Measurements from ENCODE around the gene SPAG9. TPM values are rescaled to one million over a fixed set of nuclear protein-coding genes. Genes with fewer than 3 reads are reported as not detected.

SPAG9 gene
- total RNA-seq, 1 donor from 2014 or later: 108 TPM

DNA sequence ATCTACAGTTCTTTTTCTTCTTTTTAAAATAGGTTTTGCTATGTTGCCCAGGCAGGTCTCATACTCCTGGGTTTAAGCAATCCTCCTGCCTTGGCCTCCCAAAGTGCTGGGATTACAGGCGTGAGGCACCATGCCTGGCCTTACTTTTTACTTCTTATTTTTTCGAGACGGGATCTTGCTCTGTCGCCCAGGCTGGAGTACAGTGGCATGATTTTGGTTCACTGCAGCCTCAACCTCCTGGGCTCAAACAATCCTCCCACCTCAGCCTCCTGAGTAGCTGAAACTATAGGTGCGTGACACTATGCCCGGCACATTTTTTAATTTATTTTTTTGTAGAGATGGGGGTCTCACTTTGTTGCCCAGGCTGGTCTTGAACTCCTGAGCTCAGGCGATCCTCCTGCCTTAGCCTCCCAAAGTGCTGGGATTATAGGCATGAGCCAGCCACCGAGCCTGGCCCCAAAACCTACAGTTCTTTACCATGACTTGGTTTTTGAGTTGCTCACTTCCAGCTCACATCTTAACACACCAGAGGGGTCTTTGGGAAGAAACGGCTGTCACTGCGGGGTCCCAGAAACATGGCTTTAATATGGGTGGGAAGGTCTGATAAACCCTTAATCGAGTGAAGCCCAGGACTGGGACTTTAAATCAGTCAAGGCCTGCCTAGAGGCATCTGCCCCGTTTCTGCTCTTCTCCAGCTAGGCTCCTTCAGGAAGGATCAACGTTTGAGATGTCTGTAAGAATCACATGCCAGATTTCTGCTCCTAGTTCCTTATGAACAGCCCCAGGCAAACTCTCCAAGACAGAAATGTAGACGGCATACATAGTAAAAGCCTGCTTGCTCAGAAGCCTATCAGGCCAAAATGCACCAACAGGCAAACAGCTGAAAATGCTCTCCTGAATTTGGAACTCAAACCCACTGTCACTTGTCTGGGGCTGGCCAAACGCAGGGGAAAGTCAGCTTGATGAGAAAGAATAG, 162.8 kb downstream of the SPAG9 start:
- Histone ChIP-seq H3K27ac (no peak overlapping the region), H3K36me3 (peaks cover 28% of the 10 kb centered on the region), H3K4me1 (peaks cover 21% of the 10 kb centered on the region), H3K4me3 (no peak overlapping the region), H3K9me3 (no peaks in the 10 kb centered on the region), H3K27me3 (ENCODE audit: low read depth) (no peaks in the 10 kb centered on the region)
- ATAC-seq (no peak), DNase-seq (no peak)
- TF ChIP-seq CTCF (IDR thresholded peaks at IDR 0.05): no peak
- intact Hi-C loops (cut with DNase I): no loop called here

GRCh38 chr17:50956750-50957523, 163.7 kb downstream of the SPAG9 start:
- ATAC-seq (peak; percentile 79 to 81), DNase-seq (peak; percentile 72)
- Histone ChIP-seq H3K9me3 (no peaks in the 10 kb centered on the region), H3K4me1 (peaks cover 22% of the 10 kb centered on the region), H3K36me3 (peaks cover 27% of the 10 kb centered on the region), H3K27me3 (ENCODE audit: low read depth) (no peaks in the 10 kb centered on the region), H3K4me3 (no peak overlapping the region), H3K27ac (no peak overlapping the region)
- peak; percentile 74 for TF ChIP-seq CTCF (IDR thresholded peaks at IDR 0.05)
- intact Hi-C loops (cut with DNase I): no loop called here

DNA sequence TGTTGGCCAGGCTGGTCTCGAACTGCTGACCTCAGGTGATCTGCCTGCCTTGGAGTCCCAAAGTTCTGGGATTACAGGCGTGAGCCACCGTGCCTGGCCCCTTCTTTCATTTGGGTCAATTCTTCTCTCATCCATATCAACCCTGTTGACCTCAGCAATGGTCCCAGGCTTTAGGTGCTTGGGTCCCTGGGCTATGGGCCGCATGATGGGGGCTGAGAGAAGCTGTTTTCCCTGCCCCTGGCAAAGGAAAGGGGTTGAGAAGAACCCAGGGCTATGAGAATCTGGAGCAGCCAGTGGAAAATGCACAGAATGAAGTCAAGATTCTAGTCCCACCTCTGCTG, 164.3 kb downstream of the SPAG9 start:
- no peaks in the 10 kb centered on the region for H3K9me3 ChIP-seq
- DNase-seq (no peak), ATAC-seq (no peak)
- peaks cover 26% of the 10 kb centered on the region for H3K4me1 ChIP-seq
- H3K36me3 ChIP-seq: peaks cover 22% of the 10 kb centered on the region
- H3K27ac ChIP-seq: no peak overlapping the region
- no peak overlapping the region for H3K4me3 ChIP-seq
- no peak for TF ChIP-seq CTCF (IDR thresholded peaks at IDR 0.05)
- intact Hi-C loops (cut with DNase I): no loop called here
- no peaks in the 10 kb centered on the region for H3K27me3 ChIP-seq (ENCODE audit: low read depth)

- intact Hi-C loops (cut with DNase I): no loop called here
- no peak for TF ChIP-seq CTCF (IDR thresholded peaks at IDR 0.05)
- no peak overlapping the region for H3K27ac ChIP-seq
- H3K4me3 ChIP-seq: no peak overlapping the region
- H3K36me3 ChIP-seq: peaks cover 15% of the 10 kb centered on the region
- no peaks in the 10 kb centered on the region for H3K9me3 ChIP-seq
- H3K27me3 ChIP-seq (ENCODE audit: low read depth): no peaks in the 10 kb centered on the region
- peaks cover 31% of the 10 kb centered on the region for H3K4me1 ChIP-seq
- ATAC-seq (no peak), DNase-seq (no peak)
These were observed 165.0 kb downstream of the SPAG9 start for GRCh38 chr17:50955667-50956120.

GRCh38 chr17:50955160-50955559, 165.5 kb downstream of the SPAG9 start:
- Histone ChIP-seq H3K36me3 (peaks cover 10% of the 10 kb centered on the region), H3K9me3 (no peaks in the 10 kb centered on the region), H3K27me3 (ENCODE audit: low read depth) (no peaks in the 10 kb centered on the region), H3K27ac (no peak overlapping the region), H3K4me3 (no peak overlapping the region), H3K4me1 (peaks cover 37% of the 10 kb centered on the region)
- DNase-seq (no peak), ATAC-seq (no peak)
- intact Hi-C loops (cut with DNase I): no loop called here
- no peak for TF ChIP-seq CTCF (IDR thresholded peaks at IDR 0.05)
